GM23338 (cell line): ENCODE measurements around the gene OTOS. TPM values are rescaled to one million over a fixed set of nuclear protein-coding genes. Genes with fewer than 3 reads are reported as not detected.

ENCODE experiments used
- ATAC-seq: fragments of 200-7000 bp; cut with Tn5 transposase; 3 replicates; pipeline ENCODE4 v1.9.1; 2020
- DNase-seq: peaks from one replicate; pipeline ENCODE4 v3.0.0-alpha.2; 2015; ENCODE audit warnings: low spot score
- H2AFZ ChIP-seq: fragments of 200-600 bp; sonication (generic); 2 replicates; pipeline ENCODE4 v1.8.0; 2016; ENCODE audit warnings: antibody characterized with exemption, mild to moderate bottlenecking, moderate library complexity
- H3F3A ChIP-seq: fragments of 200-600 bp; sonication (generic); replicated peaks from 2 replicates; pipeline ENCODE4 v1.8.0; 2017; ENCODE audit warnings: antibody characterized with exemption, mixed run types, low read depth
- H3K27ac ChIP-seq: fragments of 200-600 bp; sonication (generic); 2 replicates; pipeline ENCODE4 v1.6.1; 2016; ENCODE audit warnings: low read depth
- H3K27me3 ChIP-seq: fragments of 200-600 bp; sonication (generic); 2 replicates; pipeline ENCODE4 v1.8.0; 2016; ENCODE audit warnings: mild to moderate bottlenecking, mixed run types, moderate library complexity; ENCODE audit not compliant: insufficient read depth
- H3K36me3 ChIP-seq: fragments of 200-600 bp; sonication (generic); 2 replicates; pipeline ENCODE4 v1.8.0; 2016; ENCODE audit warnings: mild to moderate bottlenecking; ENCODE audit not compliant: insufficient read depth
- H3K4me1 ChIP-seq: fragments of 200-600 bp; sonication (generic); 2 replicates; pipeline ENCODE4 v1.8.0; 2016; ENCODE audit warnings: mild to moderate bottlenecking, moderate library complexity; ENCODE audit not compliant: insufficient read depth
- H3K4me2 ChIP-seq: fragments of 200-600 bp; sonication (generic); 2 replicates; pipeline ENCODE4 v1.7.1; 2017; ENCODE audit warnings: mixed run types
- H3K4me3 ChIP-seq: fragments of 200-600 bp; sonication (generic); 2 replicates; pipeline ENCODE4 v1.6.1; 2016; ENCODE audit warnings: mixed run types
- H3K79me2 ChIP-seq: fragments of 200-600 bp; sonication (generic); replicated peaks from 2 replicates; pipeline ENCODE4 v1.8.0; 2017; ENCODE audit warnings: mild to moderate bottlenecking; ENCODE audit not compliant: insufficient read depth
- H3K9me2 ChIP-seq: fragments of 200-600 bp; sonication (generic); 2 replicates; pipeline ENCODE4 v1.8.0; 2017; ENCODE audit not compliant: insufficient read depth
- H4K20me1 ChIP-seq: fragments of 200-600 bp; sonication (generic); replicated peaks from 2 replicates; pipeline ENCODE4 v1.8.0; 2017; ENCODE audit warnings: mild to moderate bottlenecking; ENCODE audit not compliant: insufficient read depth
- H3K27ac Mint-ChIP-seq: 2 replicates; pipeline ENCODE4 v1.8.0; 2020; ENCODE audit warnings: inconsistent platforms, mild to moderate bottlenecking, moderate library complexity, mixed read lengths
- H3K27me3 Mint-ChIP-seq: 3 replicates; pipeline ENCODE4 v1.8.0; 2022; ENCODE audit warnings: low read depth, mild to moderate bottlenecking, moderate library complexity, mixed read lengths, inconsistent platforms; ENCODE audit not compliant: insufficient read depth, poor library complexity
- H3K36me3 Mint-ChIP-seq: 3 replicates; pipeline ENCODE4 v1.8.0; 2021; ENCODE audit warnings: low read depth, mild to moderate bottlenecking, inconsistent platforms, moderate library complexity, mixed read lengths
- H3K4me1 Mint-ChIP-seq: 3 replicates; pipeline ENCODE4 v1.8.0; 2020; ENCODE audit warnings: mild to moderate bottlenecking, inconsistent platforms, mixed read lengths
- H3K4me3 Mint-ChIP-seq: 3 replicates; pipeline ENCODE4 v1.8.0; 2021; ENCODE audit warnings: moderate library complexity, mild to moderate bottlenecking, inconsistent platforms, mixed read lengths
- H3K9me3 Mint-ChIP-seq: 3 replicates; pipeline ENCODE4 v1.8.0; 2020; ENCODE audit warnings: moderate library complexity, mild to moderate bottlenecking, inconsistent platforms, mixed read lengths
- CREB1 ChIP-seq: fragments of 250-450 bp; sonication (Bioruptor Pico); IDR thresholded peaks from 2 replicates; pipeline ENCODE4 v1.5.0; 2020; ENCODE audit warnings: low read depth, mild to moderate bottlenecking, moderate library complexity
- CTCF ChIP-seq, 2 experiments: fragments of 200-600 bp in 1 of 2; sonication (generic) in 1 of 2; conservative IDR thresholded peaks; 2 replicates each; pipeline versions ENCODE4 v1.5.1 to v1.6.1; 2016 to 2017; ENCODE audit warnings: antibody characterized with exemption in 2 of 2, low read depth in 2 of 2, mild to moderate bottlenecking in 2 of 2, moderate library complexity in 1 of 2
- NANOG ChIP-seq: IDR thresholded peaks from 2 replicates; pipeline ENCODE4 v1.6.1; 2016; ENCODE audit warnings: antibody characterized with exemption, borderline replicate concordance
- POLR2AphosphoS5 ChIP-seq: IDR thresholded peaks from 2 replicates; pipeline ENCODE4 v1.6.1; 2016; ENCODE audit warnings: antibody characterized with exemption, low read depth
- REST ChIP-seq: IDR thresholded peaks from one replicate; pipeline ENCODE4 v1.6.1; 2018; ENCODE audit warnings: antibody characterized with exemption; ENCODE audit not compliant: unreplicated experiment
- ZNF331 ChIP-seq: fragments of 250-450 bp; sonication (Bioruptor Pico); IDR thresholded peaks from 2 replicates; pipeline ENCODE4 v1.5.0; 2020; ENCODE audit warnings: low read depth, mild to moderate bottlenecking, moderate library complexity
- ZNF462 ChIP-seq: fragments of 250-450 bp; sonication (Bioruptor Pico); IDR thresholded peaks from 2 replicates; pipeline ENCODE4 v1.5.0; 2020; ENCODE audit warnings: mild to moderate bottlenecking, moderate library complexity
- polyA plus RNA-seq: library from polyadenylated mRNA; unstranded; fragments of >200 nt; fragmentation: Nextera tagmentation; extraction: Ambion mirVana; gene quantifications from 2 replicates; pipeline ENCODE4 v1.2.1, GENCODE V29; 2016
- total RNA-seq: library from RNA; depleted of rRNA; stranded (reverse); fragments of >200 nt; shearing (Covaris generic); gene quantifications from 2 replicates; pipeline ENCODE4 v1.2.3, GENCODE V29; 2014
- TF ChIP-seq, protein P1 (sequence below): IDR thresholded peaks from 2 replicates; pipeline ENCODE4 v1.6.1; 2016; ENCODE audit warnings: antibody characterized with exemption

Gene OTOS
- total and polyA plus RNA-seq, 2 experiments from 2014 or later = 0.40 TPM; not detected in 1

DNA sequence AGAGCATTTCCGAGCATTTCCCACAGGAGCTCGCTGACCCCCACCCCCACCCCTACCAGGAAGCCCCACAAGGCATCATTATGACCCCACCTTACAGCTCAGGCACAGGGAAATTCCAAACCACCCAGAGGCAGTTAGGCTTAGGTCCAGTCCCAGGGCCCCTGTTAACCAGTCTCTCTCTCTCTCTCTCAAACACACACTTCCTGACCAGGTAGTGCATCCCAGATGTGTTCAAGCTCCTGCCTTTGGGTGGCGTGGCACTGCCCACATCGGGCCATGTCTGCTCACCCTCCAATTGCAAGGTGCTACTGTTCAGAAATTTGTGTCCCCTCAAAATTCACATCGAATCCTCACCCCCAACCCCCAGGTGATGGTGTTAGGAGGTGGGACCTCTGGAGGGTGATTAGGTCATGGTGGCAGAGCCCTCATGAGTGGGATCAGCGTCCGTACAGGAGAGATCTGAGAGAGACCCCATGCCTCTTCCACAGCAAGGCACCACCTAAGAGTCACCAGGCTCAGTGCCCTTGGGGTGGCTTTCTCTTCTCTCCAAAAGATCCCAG, 13.2 kb downstream of the OTOS start:
- Histone ChIP-seq H3K4me3 (no peak overlapping the region), H3K79me2 (0 out of 2 replicates have a peak, but pooled peaks cover 2% of the 10 kb centered on the region), H2AFZ (no peak overlapping the region), H3K27me3 (no peaks in the 10 kb centered on the region), H3K4me1 (no peaks in the 10 kb centered on the region), H3K9me2 (no peaks in the 10 kb centered on the region), H3K27ac (no peak overlapping the region), H3F3A (no peaks in the 10 kb centered on the region), H3K36me3 (peaks cover 20% of the 10 kb centered on the region), H4K20me1 (no peaks in the 10 kb centered on the region), H3K4me2 (no peak overlapping the region)
- no peak overlapping the region for H3K4me3 Mint-ChIP-seq
- peaks cover 2% of the 10 kb centered on the region for H3K27me3 Mint-ChIP-seq
- H3K9me3 Mint-ChIP-seq = no peaks in the 10 kb centered on the region
- H3K4me1 Mint-ChIP-seq = no peaks in the 10 kb centered on the region
- no peak for ATAC-seq
- TF ChIP-seq CREB1 (CRISPR knock-in tag) (no peak), REST (no peak), NANOG (no peak), ZNF331 (CRISPR knock-in tag) (no peak), CTCF (conservative IDR thresholded peaks at IDR 0.05; ENCODE audit: low read depth in 2 of 2) (no peak), POLR2AphosphoS5 (no peak), ZNF462 (no peak)
- TF ChIP-seq, protein P1, sequence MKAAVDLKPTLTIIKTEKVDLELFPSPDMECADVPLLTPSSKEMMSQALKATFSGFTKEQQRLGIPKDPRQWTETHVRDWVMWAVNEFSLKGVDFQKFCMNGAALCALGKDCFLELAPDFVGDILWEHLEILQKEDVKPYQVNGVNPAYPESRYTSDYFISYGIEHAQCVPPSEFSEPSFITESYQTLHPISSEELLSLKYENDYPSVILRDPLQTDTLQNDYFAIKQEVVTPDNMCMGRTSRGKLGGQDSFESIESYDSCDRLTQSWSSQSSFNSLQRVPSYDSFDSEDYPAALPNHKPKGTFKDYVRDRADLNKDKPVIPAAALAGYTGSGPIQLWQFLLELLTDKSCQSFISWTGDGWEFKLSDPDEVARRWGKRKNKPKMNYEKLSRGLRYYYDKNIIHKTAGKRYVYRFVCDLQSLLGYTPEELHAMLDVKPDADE = no peak
- DNase-seq = no peak
- H3K36me3 Mint-ChIP-seq = peaks cover 64% of the 10 kb centered on the region
- H3K27ac Mint-ChIP-seq = no peak overlapping the region
